ENCODE results near the gene CLEC4G.

DNA sequence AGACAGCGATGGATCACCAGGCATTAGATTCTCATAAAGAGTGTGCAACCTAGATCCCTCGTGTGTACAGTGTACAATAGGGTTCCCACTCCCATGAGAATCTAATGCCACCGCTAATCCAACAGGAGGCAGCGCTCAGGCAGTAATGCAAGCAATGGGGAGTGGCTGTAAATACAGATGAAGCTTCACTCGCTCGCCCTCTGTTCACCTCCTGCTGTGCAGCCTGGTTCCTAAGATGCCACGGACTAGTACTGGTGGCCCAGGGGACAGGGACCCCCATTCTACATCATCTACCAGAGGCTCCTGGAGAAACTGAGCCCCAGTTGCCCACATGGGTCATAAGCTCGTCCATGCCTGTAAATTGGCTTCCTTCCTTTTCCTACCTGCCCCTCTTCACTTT is 39.2 kb upstream of the CLEC4G start:
- TF ChIP-seq, protein P1, sequence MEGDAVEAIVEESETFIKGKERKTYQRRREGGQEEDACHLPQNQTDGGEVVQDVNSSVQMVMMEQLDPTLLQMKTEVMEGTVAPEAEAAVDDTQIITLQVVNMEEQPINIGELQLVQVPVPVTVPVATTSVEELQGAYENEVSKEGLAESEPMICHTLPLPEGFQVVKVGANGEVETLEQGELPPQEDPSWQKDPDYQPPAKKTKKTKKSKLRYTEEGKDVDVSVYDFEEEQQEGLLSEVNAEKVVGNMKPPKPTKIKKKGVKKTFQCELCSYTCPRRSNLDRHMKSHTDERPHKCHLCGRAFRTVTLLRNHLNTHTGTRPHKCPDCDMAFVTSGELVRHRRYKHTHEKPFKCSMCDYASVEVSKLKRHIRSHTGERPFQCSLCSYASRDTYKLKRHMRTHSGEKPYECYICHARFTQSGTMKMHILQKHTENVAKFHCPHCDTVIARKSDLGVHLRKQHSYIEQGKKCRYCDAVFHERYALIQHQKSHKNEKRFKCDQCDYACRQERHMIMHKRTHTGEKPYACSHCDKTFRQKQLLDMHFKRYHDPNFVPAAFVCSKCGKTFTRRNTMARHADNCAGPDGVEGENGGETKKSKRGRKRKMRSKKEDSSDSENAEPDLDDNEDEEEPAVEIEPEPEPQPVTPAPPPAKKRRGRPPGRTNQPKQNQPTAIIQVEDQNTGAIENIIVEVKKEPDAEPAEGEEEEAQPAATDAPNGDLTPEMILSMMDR (IDR thresholded peaks at IDR 0.05; ENCODE audit: poor library complexity, severe bottlenecking): no peak
- TF ChIP-seq EP300 (conservative IDR thresholded peaks at IDR 0.05; ENCODE audit: poor library complexity, severe bottlenecking): no peak

Data from neural cell (in vitro differentiated cells).